Suprapubic skin (tissue), 3 donors: Measurements from ENCODE around the gene CCL26.

ENCODE experiments used
- POLR2A ChIP-seq, 2 donors: fragments of 450-650 bp; IDR thresholded peaks; one replicate each; pipeline ENCODE4 v1.6.1; 2017; ENCODE audit warnings: antibody characterized with exemption in 2 of 2, mild to moderate bottlenecking in 2 of 2, moderate library complexity in 2 of 2
- TF ChIP-seq, protein P1 (sequence below), 2 donors: fragments of 200-600 bp in 1 of 2; fragments of 450-650 bp in 1 of 2; sonication (generic) in 1 of 2; IDR thresholded peaks; one replicate each; pipeline ENCODE4 v1.5.1; 2016 to 2019; ENCODE audit warnings: antibody characterized with exemption in 2 of 2, mild to moderate bottlenecking in 1 of 2, moderate library complexity in 1 of 2

- TF ChIP-seq, protein P1, sequence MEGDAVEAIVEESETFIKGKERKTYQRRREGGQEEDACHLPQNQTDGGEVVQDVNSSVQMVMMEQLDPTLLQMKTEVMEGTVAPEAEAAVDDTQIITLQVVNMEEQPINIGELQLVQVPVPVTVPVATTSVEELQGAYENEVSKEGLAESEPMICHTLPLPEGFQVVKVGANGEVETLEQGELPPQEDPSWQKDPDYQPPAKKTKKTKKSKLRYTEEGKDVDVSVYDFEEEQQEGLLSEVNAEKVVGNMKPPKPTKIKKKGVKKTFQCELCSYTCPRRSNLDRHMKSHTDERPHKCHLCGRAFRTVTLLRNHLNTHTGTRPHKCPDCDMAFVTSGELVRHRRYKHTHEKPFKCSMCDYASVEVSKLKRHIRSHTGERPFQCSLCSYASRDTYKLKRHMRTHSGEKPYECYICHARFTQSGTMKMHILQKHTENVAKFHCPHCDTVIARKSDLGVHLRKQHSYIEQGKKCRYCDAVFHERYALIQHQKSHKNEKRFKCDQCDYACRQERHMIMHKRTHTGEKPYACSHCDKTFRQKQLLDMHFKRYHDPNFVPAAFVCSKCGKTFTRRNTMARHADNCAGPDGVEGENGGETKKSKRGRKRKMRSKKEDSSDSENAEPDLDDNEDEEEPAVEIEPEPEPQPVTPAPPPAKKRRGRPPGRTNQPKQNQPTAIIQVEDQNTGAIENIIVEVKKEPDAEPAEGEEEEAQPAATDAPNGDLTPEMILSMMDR (IDR thresholded peaks at IDR 0.05), result no peak
- no peak for TF ChIP-seq POLR2A (IDR thresholded peaks at IDR 0.05)
Observed at GRCh38 chr7:75808106-75808505, 36.1 kb upstream of the CCL26 start.
